Measurements from ENCODE around the gene ZNF579.
A peak's percentile ranks its signal among the peaks of the same experiment; 100 is the strongest.
"Not testable (repeated sequence)": the region's sequence is repeated elsewhere in the genome, so short reads cannot be mapped to it uniquely, and the experiment has no call there.

ZNF579 gene

GRCh38 chr19:55573929-55574328 lies 6.7 kb downstream of the ZNF579 start:
- DNase-seq: not testable (repeated sequence)

- not testable (repeated sequence) for DNase-seq
Observed at GRCh38 chr19:55569477-55569876, 11.2 kb downstream of the ZNF579 start.

DNA sequence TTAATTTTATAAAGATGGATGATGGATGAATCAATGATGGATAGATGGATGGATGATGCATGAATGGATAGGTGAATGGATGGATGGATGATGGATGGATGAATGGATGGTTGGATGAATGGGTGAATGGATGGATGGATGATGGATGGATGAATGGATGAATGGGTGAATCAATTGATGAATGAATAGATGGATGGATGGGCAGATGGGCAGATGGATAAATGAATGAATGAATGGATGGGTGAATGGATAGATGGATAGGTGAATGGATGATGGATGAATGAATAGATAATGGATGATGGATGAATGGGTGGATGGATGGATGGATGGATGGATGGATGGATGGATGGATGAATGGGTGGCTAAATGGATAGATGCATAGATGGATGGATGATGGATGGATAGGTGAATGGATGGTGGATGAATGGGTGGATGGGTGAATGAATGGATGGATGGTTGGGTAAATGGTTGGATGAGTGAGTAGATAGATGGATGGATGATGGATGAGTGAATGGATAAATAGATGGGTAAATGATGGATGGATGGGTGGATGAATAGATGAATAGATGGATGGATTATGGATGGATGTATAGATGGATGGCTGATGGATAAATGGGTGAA lies 12.8 kb downstream of the ZNF579 start:
- DNase-seq: no peak

DNA sequence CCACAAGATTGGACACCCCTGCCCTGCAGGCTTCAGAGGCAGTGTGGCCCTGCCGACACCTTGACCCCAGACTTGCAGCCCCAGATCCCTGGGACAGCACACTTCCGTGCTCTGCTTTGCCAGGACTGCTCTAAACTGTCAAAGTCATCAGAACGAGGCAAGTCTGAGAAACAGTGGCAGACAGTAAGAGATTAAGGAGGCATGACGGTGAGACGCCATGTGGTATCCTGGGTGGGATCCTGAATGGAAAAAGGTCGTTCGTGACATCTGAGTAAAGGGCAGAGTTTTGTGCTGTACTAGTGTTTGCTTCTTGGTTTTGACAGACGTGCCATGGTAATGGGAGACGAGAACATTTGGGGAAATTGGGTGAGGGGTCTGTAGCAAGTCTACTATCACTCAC lies 13.8 kb downstream of the ZNF579 start:
- DNase-seq: no peak

- DNase-seq: no peak
Observed at GRCh38 chr19:55563261-55563690, 17.4 kb downstream of the ZNF579 start.

- DNase-seq: no peak
Observed at GRCh38 chr19:55559684-55560083, 21.0 kb downstream of the ZNF579 start.

DNA sequence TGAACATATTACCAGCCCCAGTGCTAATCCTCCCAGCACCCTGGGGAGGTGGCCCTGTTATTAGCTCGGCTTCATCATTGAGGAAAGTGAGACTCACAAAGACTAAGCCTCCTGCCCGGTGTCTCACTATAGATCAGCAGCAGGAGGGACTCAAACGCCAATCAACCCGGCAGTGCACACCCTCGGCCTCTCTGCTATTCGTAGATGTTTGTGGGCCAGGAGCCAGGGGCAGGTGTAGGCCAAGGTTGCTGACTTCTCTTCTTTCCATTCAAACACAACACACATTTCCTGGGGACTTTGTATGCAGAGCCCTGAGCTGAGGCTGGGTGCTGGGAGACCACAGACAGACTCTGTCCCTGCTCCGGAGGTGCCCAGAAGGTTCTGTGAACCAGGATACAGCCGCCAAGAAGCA lies 25.9 kb downstream of the ZNF579 start:
- no peak for DNase-seq

DNA sequence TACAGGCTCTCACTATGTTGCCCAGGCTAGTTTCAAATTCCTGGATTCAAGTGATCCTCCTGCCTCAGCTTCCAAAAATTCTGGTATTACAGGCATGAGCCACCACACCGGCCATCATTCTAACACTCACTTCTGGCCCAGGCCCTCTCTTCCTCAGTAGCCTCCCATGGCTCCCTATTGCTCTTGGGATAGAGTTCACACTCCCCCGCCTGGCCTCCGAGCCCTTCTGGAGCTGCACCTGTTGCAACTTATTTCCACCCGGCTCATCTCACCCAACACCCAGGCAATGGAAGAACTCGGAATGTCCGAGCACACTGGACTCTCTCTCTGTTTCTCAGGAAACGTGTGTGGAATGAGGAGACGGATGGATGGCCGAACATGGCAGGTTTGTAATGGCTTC lies 26.3 kb downstream of the ZNF579 start:
- no peak for DNase-seq

DNA sequence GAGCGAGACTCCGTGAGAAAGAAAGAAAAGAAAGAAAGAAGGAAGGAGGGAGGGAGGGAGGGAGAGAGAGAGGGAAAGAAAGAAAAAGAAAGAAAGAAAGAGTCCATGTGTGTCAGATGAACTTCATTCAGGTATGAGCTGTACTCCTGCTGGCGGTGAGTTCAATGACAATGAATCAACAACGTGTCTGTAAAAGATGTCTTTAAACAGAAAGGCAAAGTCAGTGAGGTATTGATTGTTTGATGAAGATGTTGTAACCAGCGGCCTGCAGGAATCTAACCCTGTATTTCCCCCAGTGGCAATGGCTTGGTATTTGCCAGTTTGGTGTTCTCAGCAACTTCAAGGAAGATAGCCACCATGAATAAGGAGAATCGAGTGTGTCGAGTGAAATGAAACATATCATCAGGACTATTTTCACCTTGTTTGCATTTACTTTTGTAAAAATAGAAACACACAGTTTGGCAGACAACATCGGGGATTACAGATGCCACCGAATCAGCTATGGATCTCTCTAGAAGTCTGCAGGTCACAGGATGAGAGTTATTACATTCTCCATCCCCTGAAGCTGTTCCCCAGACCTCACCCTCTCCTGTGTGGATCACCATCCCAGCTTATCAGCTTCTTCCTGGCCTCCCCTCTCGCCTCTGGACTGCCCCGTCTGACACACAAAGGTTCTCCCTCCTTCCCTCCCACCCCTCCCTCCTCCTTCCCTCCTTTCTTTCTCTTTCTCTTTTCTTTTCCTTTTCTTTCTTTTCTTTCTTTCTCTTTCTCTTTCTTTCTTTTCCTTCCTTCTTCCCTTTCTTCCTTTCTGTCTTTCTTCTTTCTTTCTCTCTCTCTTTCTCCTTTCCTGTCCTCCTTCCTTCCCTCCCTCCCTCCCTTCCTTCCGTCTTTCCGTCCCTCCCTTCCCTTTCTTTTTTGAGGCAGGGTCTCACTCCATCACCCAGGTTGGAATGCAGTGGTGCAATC lies 27.1 kb downstream of the ZNF579 start:
- DNase-seq: no peak

DNA sequence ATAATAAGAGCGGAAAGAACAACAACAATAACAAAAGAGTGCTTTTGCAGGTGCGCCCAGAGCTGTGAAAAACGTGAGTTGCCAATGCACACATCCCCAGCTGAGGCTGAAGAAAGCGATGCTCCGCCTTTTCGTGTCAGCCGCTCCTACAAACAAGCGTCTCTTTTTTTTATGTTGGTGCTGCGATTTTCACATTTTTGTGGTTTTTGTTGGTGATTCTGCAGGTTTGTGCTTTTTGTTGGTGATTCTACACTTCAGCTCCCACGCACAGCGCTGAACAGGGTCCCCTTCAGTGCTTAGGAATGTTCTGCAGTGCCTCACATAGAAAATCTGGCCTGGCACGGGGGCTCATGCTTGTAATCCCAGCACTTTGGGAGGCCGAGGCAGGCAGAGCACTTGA lies 28.0 kb downstream of the ZNF579 start:
- no peak for DNase-seq

DNA sequence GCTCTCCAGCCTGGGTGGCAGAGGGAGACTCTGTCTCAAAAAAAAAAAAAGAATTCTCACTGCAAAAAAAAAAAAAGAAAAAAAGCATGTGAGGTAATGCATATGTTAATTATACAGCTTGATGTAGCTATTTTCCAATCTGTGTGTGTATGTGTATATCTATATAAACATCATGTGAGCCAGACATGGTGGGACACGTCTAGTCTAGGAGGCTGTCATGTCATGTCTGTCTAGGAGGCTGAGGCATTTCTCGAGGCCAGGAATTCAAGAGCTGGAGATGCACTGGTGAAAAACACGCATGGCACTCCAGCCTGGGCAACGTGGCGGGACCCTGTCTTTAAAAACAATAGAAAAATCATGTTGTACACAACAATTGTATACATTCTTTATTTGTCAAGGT lies 28.4 kb downstream of the ZNF579 start:
- no peak for DNase-seq

DNA sequence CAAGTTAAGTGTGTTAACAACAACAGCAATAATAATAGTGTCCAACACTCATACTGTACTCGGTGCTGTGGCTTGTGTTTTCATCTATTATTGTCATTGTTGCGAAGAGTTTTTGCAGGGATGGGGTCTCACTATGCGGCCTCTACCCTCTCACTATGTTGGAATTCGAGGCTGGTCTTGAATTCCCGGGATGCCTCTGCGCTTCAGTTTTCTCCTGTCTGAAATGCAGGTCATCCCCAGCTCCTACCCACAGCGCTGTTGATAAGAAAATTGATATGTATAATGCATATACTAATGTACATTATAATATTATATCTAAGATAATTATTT lies 30.4 kb downstream of the ZNF579 start:
- no peak for DNase-seq

DNA sequence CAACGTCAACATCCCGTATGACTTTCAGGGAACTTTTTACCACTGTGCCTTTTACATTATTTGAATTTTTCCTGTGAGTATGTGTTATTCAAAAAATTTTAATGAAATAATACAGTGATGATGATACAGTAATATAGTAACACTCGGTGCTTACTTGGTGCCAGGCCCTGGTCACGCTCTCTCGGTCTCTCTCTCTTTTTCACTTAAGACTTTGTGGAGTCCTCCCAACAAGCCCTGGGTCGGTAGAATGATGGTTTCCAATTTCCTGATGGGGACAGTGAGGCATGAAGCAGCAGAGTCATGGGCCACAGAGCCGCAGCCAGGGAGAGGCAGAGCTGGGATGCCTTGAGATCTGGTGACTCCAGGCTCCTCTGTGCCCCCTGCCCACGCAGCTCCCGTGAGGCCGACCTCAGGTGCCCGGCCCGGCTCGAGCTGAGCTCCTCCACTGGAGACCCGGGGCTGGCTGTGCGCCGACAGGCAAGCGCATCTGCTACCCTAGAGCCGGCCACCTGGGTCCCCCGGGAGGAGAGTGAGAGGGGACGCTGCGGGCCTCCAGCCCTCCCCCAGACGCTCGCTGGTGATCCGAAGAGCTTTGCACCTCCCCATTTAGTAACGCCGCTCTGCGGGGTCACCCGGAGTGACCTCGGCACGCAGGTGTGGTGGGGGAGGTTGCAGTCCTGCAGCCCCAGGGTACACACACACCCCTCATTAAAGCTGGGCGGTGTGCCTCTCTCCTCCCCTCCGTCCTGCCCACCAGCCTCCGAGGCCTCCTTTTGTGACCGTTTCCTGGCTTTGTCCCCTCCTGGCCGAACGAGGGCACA lies 30.9 kb downstream of the ZNF579 start:
- no peak for DNase-seq

GRCh38 chr19:55546822-55547614 lies 33.6 kb downstream of the ZNF579 start:
- DNase-seq: peak in 5 of 56 donors; percentile 4 to 18 (median 15)

DNA sequence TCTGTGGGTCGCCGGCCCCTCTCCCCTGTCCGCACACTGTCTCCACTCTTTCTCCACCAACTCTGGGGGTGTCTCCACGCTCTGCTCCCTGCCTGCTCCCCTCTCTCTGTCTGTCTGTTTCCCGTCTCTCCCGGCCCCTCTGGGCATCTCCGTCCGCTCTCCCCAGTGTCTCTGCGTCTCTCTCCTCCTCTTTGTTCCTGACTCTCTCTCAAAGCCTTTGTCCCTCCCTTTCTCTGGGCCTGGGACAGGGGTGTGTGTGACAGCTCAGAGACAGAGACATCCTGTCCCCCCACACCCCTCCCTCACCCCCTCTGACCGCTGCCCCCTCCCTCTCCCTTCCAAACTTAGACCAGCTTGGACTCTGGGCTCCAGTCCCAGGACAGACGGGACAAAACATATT lies 34.6 kb downstream of the ZNF579 start:
- DNase-seq: no peak

DNA sequence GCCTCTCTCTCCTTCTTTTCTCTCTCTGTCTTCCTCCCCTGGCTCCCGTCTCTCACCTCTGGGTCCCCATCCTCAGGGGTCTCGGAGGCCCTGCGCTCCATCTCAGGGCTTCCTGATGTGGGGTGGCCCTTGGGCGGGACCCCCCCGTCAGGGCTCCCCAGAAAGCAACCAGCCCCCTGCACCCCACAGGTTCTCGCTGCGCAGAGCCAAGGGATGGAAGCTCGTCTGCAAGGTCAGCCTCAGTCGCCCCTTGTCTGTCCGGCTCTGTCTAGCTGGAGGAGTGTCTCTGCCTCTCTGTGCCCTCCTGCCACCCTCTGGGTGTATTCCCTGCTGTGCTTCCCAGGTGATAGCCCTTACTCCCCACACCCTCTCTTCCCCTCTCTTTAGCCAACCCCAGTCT lies 35.2 kb downstream of the ZNF579 start, which contains the start of gene SBK3:
SBK3 (minus strand) TSS at position 101 of the 400 bp plus-strand sequence; CDS start at position 101, 0 bp downstream.
- DNase-seq: no peak

- no peak for DNase-seq
Observed at GRCh38 chr19:55544776-55545439, 35.7 kb downstream of the ZNF579 start.

- no peak for DNase-seq
Observed at GRCh38 chr19:55544014-55544413, 36.6 kb downstream of the ZNF579 start.

GRCh38 chr19:55543567-55543966 lies 37.1 kb downstream of the ZNF579 start:
- no peak for DNase-seq

DNA sequence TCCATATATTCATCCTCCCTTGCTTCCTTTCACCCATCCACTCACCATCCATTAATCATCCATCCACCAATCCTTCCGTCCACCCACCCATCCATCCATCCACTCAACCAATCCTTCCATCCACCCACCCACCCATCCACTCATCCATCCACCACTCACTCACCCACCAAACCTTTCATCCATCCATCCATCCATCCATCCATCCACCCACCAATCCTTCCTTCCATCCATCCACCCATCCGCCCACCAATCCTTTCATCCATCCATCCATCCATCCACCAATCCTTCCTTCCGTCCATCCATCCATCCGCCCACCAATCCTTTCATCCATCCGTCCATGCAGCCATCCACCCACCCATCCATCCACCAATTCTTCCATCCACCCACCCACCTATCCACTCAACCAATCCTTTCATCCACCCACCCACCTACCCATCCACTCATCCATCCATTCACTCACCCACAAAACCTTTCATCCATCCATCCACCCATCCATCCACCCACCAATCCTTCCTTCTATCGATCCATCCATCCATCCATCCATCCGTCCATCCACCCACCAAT lies 38.3 kb downstream of the ZNF579 start:
- DNase-seq: no peak

Measured in nucleus accumbens (tissue), 56 donors.